Measurements from ENCODE around the gene CLEC2L.

The CLEC2L gene

GRCh38 chr7:139559364-139560105, 36.0 kb downstream of the CLEC2L start:
- no peak for DNase-seq

- no peak for DNase-seq
These were observed 36.7 kb downstream of the CLEC2L start for GRCh38 chr7:139560199-139560598.

GRCh38 chr7:139560678-139561077, 37.2 kb downstream of the CLEC2L start:
- no peak for DNase-seq

GRCh38 chr7:139562491-139562890, 39.0 kb downstream of the CLEC2L start:
- no peak for DNase-seq

- no peak for DNase-seq
These were observed 39.6 kb downstream of the CLEC2L start for GRCh38 chr7:139562961-139563565.

- DNase-seq: no peak
These were observed 40.4 kb downstream of the CLEC2L start for GRCh38 chr7:139563856-139564255.

- no peak for DNase-seq
These were observed 42.6 kb downstream of the CLEC2L start for GRCh38 chr7:139566075-139566474.

GRCh38 chr7:139566736-139567646, 43.5 kb downstream of the CLEC2L start:
- no peak for DNase-seq

GRCh38 chr7:139567647-139568345, 44.3 kb downstream of the CLEC2L start:
- DNase-seq: no peak

- DNase-seq: no peak
These were observed 44.8 kb downstream of the CLEC2L start for GRCh38 chr7:139568346-139568675.

GRCh38 chr7:139568813-139569490, 45.5 kb downstream of the CLEC2L start:
- no peak for DNase-seq

- no peak for DNase-seq
These were observed 46.6 kb downstream of the CLEC2L start for GRCh38 chr7:139570119-139570518.

GRCh38 chr7:139570626-139571025, 47.1 kb downstream of the CLEC2L start:
- no peak for DNase-seq

GRCh38 chr7:139571190-139571589, 47.7 kb downstream of the CLEC2L start:
- DNase-seq: no peak

GRCh38 chr7:139571651-139572050, 48.2 kb downstream of the CLEC2L start:
- no peak for DNase-seq

- no peak for DNase-seq
These were observed 48.6 kb downstream of the CLEC2L start for GRCh38 chr7:139572071-139572470.

GRCh38 chr7:139572704-139573385, 49.4 kb downstream of the CLEC2L start:
- DNase-seq: no peak

- DNase-seq: no peak
These were observed 50.4 kb downstream of the CLEC2L start for GRCh38 chr7:139573871-139574270.

- no peak for DNase-seq
These were observed 51.3 kb downstream of the CLEC2L start for GRCh38 chr7:139574618-139575337.

GRCh38 chr7:139575338-139575680, 51.8 kb downstream of the CLEC2L start:
- no peak for DNase-seq

All from activated CD4-positive, alpha-beta T cell treated with anti-CD3 and anti-CD28 coated beads, Interleukin-2, amount 50 U/mL, for 4 hours (primary cell).